Vagina (tissue), 2 donors: ENCODE results near the gene RPTOR. TPM values are rescaled to one million over a fixed set of nuclear protein-coding genes. Genes with fewer than 3 reads are reported as not detected.

Source experiments
- DNase-seq, 2 donors: peaks; one replicate each; pipeline ENCODE4 v3.0.0-alpha.2; 2017; ENCODE audit errors: extremely low spot score in 2 of 2
- H3K27ac ChIP-seq: fragments of 200-600 bp; sonication (generic); one replicate; pipeline ENCODE4 v1.5.1; 2019
- H3K27me3 ChIP-seq: fragments of 200-600 bp; sonication (generic); one replicate; pipeline ENCODE4 v1.5.1; 2019
- H3K36me3 ChIP-seq, 2 donors: fragments of 200-600 bp; sonication (generic); one replicate each; pipeline ENCODE4 v1.5.1; 2017 to 2019
- H3K4me1 ChIP-seq: fragments of 200-600 bp; sonication (generic); one replicate; pipeline ENCODE4 v1.5.1; 2019
- H3K4me3 ChIP-seq, 2 donors: fragments of 200-600 bp; sonication (generic); 1 replicate in 1 of 2; 2 replicates in 1 of 2; pipeline ENCODE4 v1.5.1; 2016 to 2019
- H3K9me3 ChIP-seq: fragments of 200-600 bp; sonication (generic); one replicate; pipeline ENCODE4 v1.5.1; 2019
- CTCF ChIP-seq, 3 experiments: fragments of 450-650 bp in 2 of 3; fragments of 200-600 bp in 1 of 3; sonication (generic) in 1 of 3; IDR thresholded peaks; one replicate each; pipeline ENCODE4 v1.5.1; 2017 to 2019; ENCODE audit warnings: antibody characterized with exemption in 3 of 3, mild to moderate bottlenecking in 2 of 3, moderate library complexity in 2 of 3
- POLR2A ChIP-seq, 2 donors: fragments of 450-650 bp; IDR thresholded peaks; one replicate each; pipeline ENCODE4 v1.6.1; 2017; ENCODE audit warnings: antibody characterized with exemption in 2 of 2, mild to moderate bottlenecking in 2 of 2, moderate library complexity in 2 of 2
- POLR2AphosphoS5 ChIP-seq, 2 donors: sonication (generic); formaldehyde crosslinking; IDR thresholded peaks; one replicate each; pipeline ENCODE4 v1.9.0; 2017; ENCODE audit warnings: antibody characterized with exemption in 2 of 2, mild to moderate bottlenecking in 2 of 2, low read depth in 1 of 2; ENCODE audit not compliant: insufficient read depth in 1 of 2
- intact Hi-C: fragments of 100-400 bp; cut with DNase I; formaldehyde crosslinking; loops from one replicate; pipeline ENCODE4 v1.15.1; 2023
- total RNA-seq: library from RNA; depleted of rRNA; stranded (reverse); fragments of >200 nt; gene quantifications from one replicate; pipeline ENCODE4 v1.2.3, GENCODE V29; 2016

RPTOR gene
- total RNA-seq, 1 donor from 2014 or later = 38.3 TPM

- Histone ChIP-seq H3K4me1 (peaks cover 8% of the 10 kb centered on the region), H3K9me3 (no peaks in the 10 kb centered on the region), H3K4me3 (no peak overlapping the region), H3K27me3 (no peaks in the 10 kb centered on the region), H3K36me3 (no peaks in the 10 kb centered on the region), H3K27ac (no peak overlapping the region)
- intact Hi-C loops = no loop called here
- TF ChIP-seq CTCF (IDR thresholded peaks at IDR 0.05) = no peak
- no peak for TF ChIP-seq POLR2AphosphoS5 (IDR thresholded peaks at IDR 0.05; ENCODE audit: insufficient read depth in 1 of 2, low read depth in 1 of 2)
- no peak for TF ChIP-seq POLR2A (IDR thresholded peaks at IDR 0.05)
- no peak for DNase-seq
These were observed 91.9 kb downstream of the RPTOR start for GRCh38 chr17:80636361-80637018.

- intact Hi-C loops = no loop called here
- no peaks in the 10 kb centered on the region for H3K9me3 ChIP-seq
- no peak for TF ChIP-seq POLR2AphosphoS5 (IDR thresholded peaks at IDR 0.05; ENCODE audit: insufficient read depth in 1 of 2, low read depth in 1 of 2)
- no peak for TF ChIP-seq CTCF (IDR thresholded peaks at IDR 0.05)
- TF ChIP-seq POLR2A (IDR thresholded peaks at IDR 0.05) = no peak
These were observed 92.6 kb downstream of the RPTOR start for GRCh38 chr17:80637048-80637781.

GRCh38 chr17:80639658-80640057, 95.0 kb downstream of the RPTOR start:
- intact Hi-C loops = no loop called here
- Histone ChIP-seq H3K36me3 (no peaks in the 10 kb centered on the region), H3K27me3 (no peaks in the 10 kb centered on the region), H3K27ac (no peak overlapping the region), H3K4me1 (no peaks in the 10 kb centered on the region), H3K4me3 (no peak overlapping the region), H3K9me3 (no peaks in the 10 kb centered on the region)
- no peak for DNase-seq
- TF ChIP-seq POLR2AphosphoS5 (IDR thresholded peaks at IDR 0.05; ENCODE audit: insufficient read depth in 1 of 2, low read depth in 1 of 2) (no peak), POLR2A (IDR thresholded peaks at IDR 0.05) (no peak), CTCF (IDR thresholded peaks at IDR 0.05) (no peak)

More at GRCh38 chr17:80637048-80637781, 92.6 kb downstream of the RPTOR start:
- Histone ChIP-seq H3K36me3 (no peaks in the 10 kb centered on the region), H3K4me1 (peaks cover 2% of the 10 kb centered on the region), H3K4me3 (no peak overlapping the region), H3K27me3 (no peaks in the 10 kb centered on the region), H3K27ac (no peak overlapping the region)
- no peak for DNase-seq

GRCh38 chr17:80640366-80641084, 95.9 kb downstream of the RPTOR start:
- Histone ChIP-seq H3K27me3 (no peaks in the 10 kb centered on the region), H3K9me3 (no peaks in the 10 kb centered on the region), H3K4me1 (no peaks in the 10 kb centered on the region), H3K36me3 (no peaks in the 10 kb centered on the region), H3K4me3 (no peak overlapping the region), H3K27ac (no peak overlapping the region)
- no peak for DNase-seq
- TF ChIP-seq POLR2A (IDR thresholded peaks at IDR 0.05) = no peak
- no peak for TF ChIP-seq CTCF (IDR thresholded peaks at IDR 0.05)
- TF ChIP-seq POLR2AphosphoS5 (IDR thresholded peaks at IDR 0.05; ENCODE audit: insufficient read depth in 1 of 2, low read depth in 1 of 2) = no peak
- intact Hi-C loops = no loop called here
